Measurements from ENCODE around the gene PRKAR1A.

Gene PRKAR1A

DNA sequence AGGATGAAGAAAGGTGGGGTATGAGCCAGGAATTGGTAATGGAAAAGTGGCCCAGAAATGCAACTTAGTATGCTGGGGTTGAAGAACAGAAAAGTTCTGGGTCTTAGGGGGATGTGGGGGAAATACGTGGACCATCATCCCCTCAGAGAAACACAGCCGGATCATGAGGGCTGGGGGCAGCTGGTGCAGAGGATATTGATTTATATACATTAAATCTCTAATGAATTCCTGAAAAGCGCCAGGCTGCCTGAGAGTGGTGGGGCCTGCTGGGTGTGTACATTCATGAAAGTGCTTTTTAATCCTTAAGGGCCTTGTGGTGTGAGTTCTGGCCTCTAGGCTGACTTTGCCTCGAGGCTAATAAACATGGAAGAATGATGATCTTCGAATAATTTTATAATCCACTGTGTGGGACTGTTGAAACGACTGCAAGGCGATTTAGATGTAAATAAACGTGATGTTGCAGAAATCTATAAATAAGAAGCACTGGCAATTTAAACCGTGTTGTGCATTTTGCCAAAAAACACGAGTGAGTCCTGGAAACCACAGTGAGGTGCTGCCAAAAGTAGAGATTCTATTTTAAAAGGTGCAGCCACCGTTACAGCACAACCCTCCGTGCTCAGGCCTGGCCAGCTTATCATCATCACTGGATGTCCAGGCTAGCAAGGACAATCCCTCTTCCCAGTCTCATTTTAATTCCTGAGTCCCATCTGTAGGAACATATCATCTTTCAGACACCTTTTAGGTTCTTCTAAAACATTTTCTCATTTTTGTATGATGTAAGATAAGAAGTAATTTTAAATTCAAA is 32.1 kb downstream of the PRKAR1A start:
- DNase-seq, result no peak

- no peak for DNase-seq
These were observed 44.3 kb downstream of the PRKAR1A start for GRCh38 chr17:68556551-68556950.

DNA sequence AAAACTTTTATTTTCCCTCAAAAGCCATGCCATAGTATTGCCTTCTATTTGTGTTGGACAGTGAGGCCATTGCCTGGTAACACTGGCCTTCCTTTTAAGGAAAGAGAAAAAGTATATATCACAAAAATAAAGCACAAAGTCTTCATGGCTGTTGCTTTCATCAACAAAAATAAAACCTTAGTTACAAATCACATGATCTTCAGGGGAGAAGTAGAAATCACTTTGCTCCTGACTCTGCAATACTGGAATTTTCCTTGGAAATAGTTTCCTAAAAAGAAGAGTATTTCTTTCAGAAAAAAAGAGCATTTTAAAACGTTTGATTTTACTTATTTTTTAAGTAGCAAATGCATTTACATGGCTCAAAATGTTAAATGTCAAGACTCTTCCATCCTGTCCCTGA is 47.1 kb downstream of the PRKAR1A start:
- no peak for DNase-seq

DNA sequence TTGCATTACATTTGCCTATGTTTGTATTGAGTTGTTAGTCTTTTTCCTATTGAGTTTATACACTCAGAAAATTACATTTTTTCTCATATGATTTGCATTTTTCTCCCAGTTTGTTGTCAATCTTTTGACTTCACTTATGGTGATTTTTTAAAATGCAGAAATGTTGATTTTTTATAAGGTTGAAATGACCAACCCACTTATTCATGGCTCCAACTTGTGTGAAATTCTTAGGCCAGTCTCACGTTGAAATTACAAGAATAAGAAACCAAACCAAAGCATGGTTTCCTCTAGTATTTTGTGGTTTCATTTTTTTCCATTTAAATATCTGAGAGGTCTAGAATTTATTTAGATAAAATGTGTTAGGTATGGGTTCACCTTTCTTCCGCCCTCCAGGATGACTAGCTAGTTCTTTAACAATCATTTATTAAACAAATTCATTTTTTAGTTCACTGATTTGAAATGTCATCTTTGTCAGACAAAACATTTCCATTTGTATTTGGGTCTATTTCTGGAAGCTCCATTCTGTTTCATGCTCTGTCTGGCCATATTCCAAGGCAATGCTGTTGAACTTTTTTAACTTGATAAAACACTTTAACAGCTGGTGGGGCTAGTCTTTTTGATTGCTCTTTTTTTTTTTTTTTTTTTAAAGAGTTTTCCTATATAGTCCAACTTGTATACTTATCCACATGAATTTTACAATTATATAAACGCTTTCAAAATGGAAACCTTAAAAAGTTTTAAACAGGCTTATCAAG is 48.9 kb downstream of the PRKAR1A start:
- no peak for DNase-seq

DNA sequence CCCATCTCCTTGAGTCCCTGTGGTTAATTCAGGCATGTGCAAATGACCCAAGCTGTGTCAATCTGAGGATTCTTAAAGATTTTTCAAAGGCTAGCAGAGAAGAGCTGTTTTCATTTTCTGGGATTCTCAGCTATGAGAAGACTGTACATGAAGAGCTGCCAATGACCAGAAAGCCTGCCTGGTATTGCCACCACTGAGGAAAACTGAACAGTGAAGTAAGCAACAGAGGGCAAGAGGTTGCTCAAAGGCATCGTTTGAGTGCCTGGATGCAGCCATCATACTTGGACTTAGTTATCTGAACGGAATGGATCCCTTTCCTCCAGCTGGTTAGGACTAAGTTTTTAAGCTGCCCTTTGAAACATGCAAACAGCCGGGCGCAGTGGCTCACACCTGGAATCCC is 50.5 kb downstream of the PRKAR1A start:
- DNase-seq, result no peak

GRCh38 chr17:68564415-68565111 is 52.3 kb downstream of the PRKAR1A start:
- no peak for DNase-seq

GRCh38 chr17:68565661-68566441 is 53.6 kb downstream of the PRKAR1A start:
- DNase-seq, result no peak

DNA sequence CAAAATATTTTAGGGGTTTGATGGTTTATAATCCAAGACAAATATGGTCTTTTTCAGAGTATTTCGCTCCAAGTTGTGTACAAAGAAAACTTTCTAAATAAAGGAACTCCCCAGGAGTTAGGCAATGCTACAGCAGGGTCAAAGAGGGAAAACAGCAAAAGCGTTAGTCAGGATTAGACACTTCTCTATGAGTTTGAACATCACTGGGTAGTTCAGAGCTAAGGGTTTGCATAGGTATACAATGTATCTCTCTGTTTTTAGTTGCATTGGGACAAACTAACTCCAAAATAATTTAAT is 54.2 kb downstream of the PRKAR1A start:
- DNase-seq, result no peak

DNA sequence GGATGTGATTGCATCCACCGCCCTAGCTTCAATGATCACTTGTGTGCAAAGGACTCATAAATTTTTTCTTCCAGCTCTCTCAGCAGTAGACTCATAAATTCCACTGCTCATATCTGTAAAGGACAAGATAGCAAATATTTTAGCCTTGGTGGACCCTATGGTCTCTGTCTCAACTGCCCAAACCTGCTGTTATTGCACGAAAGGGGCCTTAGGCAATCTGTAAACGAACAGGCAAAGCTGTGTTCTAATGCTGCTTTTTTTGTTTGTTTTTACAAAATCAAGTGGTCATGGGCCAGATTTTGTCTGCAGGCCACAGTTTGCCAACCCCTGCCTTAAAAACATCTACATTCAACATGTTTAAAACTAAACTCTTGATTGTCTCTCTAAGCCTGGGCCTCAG is 54.8 kb downstream of the PRKAR1A start:
- no peak for DNase-seq

DNA sequence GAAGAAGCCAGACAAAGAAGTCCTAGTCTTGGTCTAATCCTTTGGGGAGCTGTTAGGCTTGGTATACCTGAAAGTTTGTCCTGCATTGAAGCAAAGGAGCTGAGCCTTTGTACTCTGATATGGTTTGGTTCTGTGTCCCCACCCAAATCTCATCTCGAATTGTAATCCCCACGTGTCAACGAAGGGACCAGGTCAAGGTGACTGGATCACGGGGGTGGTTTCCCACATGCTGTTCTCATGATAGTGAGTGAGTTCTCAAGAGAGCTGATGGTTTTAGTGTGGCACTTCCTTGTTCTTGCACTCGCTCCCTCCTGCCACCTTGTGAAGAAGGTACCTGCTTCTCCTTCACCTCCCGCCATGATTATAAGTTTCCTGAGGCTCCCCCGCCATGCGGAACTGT is 55.4 kb downstream of the PRKAR1A start:
- no peak for DNase-seq

- no peak for DNase-seq
These were observed 56.4 kb downstream of the PRKAR1A start for GRCh38 chr17:68568581-68568980.

GRCh38 chr17:68569346-68569745 is 57.1 kb downstream of the PRKAR1A start:
- DNase-seq, result no peak

DNA sequence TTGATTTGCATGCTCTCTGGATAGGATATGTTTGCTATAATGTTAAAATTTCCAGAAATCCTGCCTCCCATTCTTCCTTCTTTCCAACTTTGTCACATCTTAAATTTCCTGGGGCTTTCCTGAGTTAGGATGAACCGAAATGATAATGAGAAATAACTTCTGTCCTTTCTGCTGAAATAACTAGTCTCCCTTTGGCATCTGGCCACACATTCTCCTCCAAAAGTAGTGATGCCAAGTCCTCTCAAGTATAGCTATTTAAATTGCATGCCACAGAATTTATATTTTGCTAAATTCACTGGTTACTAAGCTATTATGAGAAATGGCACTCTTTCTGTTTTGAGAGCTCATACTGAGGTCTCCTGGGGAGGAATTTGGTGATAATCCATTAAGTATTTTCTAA is 58.3 kb downstream of the PRKAR1A start:
- no peak for DNase-seq

DNA sequence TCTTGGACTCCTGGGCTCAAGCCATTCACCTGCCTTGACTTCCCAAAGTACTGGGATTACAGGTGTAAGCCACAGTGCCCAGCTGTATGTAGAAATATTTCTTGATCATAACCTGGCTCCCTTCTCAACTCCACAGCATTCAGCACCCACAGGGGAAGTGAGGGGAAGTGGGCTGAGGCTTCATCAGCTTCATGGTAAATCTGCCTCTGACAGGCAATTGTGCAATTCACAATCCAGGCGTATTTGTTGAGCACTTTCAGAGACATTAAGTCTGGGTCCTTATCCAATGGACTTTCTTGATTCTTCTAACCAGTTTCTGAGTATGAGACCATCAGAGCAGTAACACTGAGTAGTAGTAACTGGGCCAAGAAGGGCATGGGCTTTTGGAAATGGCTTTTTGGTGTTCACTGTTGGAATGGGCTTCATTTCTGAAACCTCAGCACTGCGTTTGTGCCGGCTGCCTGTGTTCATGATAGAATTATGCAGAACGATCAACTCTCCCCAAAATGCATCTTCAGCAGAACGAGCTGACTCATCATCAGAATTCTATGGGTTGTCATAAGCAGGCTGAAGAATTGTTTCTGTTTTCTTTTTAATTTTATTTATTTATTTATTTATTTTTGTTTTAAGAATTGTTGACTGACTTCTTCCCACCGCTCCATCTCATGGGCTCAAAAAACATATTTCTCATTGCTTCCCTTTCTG is 60.1 kb downstream of the PRKAR1A start:
- DNase-seq, result no peak

DNA sequence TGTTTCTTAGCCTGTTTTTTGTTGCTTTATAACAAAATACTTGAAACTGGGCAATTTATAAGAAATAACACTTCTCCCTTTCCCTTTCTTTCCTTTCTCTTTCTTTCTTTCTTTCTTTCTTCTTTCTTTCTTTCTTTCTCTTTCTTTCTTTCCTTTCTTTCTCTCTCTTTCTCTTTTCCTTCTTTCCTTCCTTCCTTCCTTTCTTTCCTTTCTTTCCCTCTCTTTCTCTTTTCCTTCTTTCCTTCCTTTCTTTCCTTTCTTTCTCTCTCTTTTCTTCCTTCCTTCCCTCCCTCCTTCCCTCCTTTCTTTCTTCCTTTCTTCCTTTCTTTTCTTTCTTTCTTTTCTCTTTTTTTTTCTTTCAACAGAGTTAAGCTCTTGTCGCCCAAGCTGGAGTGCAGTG is 61.1 kb downstream of the PRKAR1A start:
- DNase-seq, result no peak

GRCh38 chr17:68576137-68576536 is 63.9 kb downstream of the PRKAR1A start:
- no peak for DNase-seq

- DNase-seq, result no peak
These were observed 64.7 kb downstream of the PRKAR1A start for GRCh38 chr17:68576811-68577496.

DNA sequence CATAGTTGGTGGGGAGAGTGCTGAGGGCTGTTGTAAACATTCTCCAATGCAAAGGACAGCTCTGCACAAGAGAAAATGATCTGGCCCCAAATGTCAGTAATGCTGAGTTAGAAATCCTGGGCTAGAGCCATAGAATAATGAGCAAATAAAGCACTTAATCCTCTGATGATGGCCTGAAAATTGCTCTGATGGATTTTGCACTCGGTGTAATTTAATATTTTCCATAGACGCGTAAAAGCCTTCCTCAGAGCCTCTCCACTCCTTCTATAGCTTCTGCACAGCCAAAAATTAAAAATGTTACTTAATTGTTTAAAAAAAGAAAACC is 65.2 kb downstream of the PRKAR1A start:
- no peak for DNase-seq

GRCh38 chr17:68578236-68578635 is 66.0 kb downstream of the PRKAR1A start:
- no peak for DNase-seq

DNA sequence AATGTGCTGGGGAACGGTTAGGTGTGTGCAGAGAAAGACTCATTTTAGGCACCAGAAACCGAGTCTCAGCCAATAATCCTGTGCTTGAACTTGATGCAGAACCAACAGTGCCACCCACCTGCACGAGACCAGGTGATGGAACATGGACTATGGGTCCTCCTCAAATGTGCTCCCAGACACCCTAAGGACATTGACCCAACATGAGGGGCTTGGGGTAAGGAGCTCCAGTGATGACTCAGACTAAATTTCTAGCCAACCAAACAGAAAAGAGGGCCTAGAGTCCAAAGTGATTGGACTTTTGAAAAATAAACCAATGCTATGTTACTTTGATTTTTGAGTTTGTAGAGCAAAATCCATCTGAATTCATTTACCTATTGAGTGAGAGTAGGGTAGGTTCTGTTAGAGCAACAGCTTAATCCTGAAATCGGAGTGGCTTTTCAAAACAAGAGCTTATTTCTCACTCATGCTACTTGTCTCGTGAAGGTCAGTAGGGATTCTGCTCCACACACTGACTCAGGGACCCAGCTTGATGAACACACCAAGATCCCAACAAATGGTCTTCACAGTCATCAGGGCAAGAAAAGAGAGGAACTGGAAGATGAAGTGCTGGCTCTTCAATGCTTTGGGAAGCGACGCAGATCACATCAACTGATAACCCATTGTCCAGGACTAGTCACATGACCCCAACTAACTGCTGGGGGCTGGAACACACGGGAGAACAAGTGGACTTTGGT is 67.1 kb downstream of the PRKAR1A start:
- DNase-seq, result no peak

DNA sequence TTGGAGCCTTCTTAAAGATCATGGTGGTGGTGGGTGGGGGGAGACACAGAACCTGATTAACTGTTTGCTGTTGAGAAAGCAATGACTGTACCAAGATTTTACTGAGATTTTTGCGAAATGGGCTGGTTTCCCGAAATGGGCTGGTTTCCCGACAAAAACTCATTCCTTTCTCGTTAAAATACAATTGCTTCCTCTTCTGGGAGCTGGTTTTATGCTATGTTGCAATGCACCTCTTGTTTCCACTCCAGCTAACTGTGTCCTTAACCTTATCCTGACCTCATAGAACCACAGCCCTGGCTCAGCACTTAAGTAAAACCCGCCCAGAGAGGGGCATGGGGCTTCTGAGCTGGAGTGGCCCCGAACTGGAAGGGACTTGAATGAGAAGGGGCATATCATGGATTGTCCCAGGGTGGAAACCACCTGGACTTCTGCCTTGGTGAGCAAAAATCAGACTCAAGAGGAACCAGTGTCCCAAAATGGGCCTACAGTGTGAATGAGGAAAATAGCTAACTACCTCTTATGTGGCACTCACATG is 68.1 kb downstream of the PRKAR1A start:
- DNase-seq, result no peak
